HG02623 (cell line): Measurements from ENCODE around the gene KMT2D.
A peak's percentile ranks its signal among the peaks of the same experiment; 100 is the strongest.
"Not testable (repeated sequence)": the region's sequence is repeated elsewhere in the genome, so short reads cannot be mapped to it uniquely, and the experiment has no call there.

Experiments used
- ATAC-seq: cut with Tn5 transposase; IDR thresholded peaks from one replicate; pipeline ENCODE4 v1.9.1; 2021; ENCODE audit warnings: moderate library complexity; ENCODE audit not compliant: unreplicated experiment

KMT2D gene

DNA sequence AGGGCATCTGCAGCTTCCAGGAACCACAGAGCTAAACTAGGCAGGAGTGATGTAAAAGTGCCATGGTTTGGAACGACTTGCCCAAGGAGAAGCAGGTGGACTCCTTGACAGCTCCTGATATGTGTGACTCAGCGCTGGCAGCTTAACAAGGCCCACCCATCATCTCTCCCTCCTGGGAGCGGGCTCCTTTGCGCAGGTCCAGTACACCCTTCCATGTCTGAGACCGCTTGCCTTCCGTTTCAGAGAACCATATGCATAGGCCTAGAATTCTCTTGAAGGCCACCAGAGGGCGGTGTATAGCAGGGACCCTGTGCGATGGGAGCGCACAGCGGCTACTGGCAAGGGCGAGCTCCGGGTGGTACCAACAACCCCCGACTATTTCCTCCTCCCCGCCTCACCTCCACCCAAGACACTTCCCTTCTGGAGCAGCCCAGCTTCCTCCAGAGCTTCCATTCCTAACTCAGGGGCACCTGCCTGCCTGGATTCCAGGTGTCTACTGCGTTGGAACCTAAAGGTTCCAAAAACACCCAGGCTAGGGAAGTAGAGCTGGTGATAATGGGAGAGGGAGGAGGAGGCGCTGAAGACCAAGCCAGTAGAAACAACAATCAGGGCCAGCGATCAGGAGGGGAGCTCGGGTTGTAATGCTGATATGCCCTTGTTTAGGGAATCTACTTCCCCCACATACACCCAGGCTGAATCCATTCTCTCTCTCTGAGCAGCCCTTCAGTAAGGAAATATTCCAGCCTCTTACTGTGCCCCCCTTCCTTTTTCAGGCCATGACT, 27.7 kb upstream of the KMT2D start:
- ATAC-seq, result peak; percentile 77

DNA sequence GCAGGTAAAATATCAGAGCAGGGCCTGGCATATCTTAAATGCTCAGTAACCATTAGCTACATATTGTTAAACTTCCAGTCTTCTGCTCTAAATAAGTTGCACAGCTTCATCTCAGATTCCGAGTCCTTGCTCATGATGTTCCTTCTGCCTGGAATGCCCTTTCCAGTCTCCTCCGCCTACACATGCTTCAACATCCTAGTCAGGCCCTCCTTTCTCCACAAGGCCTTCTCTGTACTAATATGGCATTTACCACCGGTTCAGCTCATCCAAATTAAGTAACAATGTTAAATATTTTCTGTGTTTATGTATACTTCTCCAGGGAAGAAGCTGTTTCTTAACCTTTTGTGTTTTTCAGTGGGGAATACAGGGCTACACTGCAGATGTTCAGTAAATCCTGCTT, 25.5 kb upstream of the KMT2D start:
- no peak for ATAC-seq

DNA sequence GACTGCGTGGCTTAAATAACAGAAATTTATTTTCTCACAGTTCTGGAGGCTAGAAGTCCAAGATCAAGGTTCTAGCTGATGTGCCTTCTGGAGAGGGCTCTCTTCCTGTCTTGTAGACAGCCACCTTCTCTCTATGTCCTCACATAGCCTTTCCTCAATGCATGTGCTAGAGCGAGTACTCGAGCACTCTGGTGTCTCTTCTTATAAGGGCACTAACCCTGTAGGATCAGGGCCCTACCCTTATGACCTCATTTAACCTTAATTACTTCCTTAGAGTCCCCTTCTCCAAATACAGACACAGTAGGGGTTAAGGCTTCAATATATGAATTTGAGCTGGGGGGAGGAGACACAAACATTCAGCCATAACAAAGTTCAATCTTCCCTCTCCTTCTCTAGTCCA, 23.8 kb upstream of the KMT2D start:
- no peak for ATAC-seq

DNA sequence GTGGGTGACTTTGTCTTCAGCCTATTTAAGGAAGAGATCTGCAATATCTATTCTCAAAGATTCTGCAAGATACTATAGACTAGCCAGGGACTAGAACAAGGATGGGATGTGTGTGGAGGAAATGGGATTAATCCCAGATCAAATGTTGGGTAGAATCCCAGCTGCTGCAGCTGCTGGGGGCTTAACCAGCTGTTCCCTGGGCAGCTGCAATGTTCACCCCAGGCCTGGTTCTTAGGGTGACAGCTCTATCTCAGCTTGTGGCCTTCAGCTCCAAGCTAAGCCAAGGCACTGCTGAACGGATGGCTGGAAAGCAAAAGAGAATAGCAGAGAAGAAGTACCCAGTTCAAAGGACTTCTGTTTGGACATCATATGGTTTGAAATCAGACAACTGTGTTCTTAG, 19.2 kb upstream of the KMT2D start:
- no peak for ATAC-seq

DNA sequence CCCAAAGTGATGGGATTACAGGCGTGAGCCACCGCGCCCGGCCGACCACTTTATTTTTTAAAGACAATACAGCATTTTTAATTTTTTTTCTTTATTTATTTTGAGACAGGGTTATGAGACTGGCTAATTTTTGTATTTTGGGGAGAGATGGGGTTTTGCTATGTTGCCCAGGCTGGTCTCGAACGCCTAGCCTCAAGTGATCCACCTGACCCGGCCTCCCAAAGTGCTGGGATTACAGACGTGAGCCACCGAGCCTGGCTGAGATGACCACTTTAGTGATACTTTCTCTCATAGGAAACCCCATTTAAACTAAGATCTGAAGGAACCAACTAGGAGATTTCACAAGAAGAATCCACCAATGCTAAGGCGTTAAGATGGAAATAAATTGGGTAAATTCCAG, 10.4 kb upstream of the KMT2D start:
- ATAC-seq, result no peak

DNA sequence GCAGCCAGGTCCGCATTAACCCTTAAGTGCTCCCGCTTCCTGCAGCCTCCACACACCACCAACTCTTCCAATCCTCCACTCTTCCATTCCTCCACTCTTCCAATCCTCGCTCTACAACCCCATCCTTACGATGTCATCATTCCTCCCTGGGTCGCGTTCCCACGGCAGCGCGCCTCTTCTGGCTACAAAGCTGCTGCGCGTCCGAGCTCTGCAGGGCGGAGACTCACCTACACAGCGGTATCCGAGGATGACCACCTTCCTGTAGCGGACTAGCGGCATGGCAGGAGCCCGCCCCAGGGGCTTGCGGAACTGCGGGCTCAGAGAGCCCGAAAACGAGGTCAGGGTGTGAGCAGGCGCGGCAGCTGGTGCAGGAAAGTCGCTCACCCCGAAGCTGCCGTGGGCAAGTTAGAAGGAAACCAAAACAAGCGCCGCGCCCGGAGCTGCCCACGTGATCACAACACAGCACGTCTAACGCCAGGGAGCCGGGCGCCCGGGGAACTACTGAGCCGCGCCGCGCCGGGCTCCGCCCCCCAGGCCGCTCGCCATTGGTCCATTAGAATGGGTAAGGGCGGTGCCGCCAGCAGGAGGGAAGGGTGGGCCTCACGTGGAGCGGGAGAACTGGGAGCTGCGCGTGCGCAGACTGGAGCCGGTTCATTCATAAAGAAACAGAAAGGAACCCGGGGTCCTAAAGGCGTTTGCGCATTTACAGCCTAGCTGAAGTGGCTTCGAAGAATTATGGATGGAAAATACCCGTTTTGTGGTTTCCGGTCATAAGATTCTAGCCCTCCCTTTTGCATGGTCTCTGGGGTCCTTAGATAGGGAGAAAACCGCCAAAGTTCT, 9.1 kb upstream of the KMT2D start, which contains the start of gene RHEBL1:
Gene RHEBL1, minus strand, starts transcription at position 473 of the 840 bp plus-strand sequence. Its CDS starts 194 bp downstream, at position 279.
- peak; percentile 99 for ATAC-seq

DNA sequence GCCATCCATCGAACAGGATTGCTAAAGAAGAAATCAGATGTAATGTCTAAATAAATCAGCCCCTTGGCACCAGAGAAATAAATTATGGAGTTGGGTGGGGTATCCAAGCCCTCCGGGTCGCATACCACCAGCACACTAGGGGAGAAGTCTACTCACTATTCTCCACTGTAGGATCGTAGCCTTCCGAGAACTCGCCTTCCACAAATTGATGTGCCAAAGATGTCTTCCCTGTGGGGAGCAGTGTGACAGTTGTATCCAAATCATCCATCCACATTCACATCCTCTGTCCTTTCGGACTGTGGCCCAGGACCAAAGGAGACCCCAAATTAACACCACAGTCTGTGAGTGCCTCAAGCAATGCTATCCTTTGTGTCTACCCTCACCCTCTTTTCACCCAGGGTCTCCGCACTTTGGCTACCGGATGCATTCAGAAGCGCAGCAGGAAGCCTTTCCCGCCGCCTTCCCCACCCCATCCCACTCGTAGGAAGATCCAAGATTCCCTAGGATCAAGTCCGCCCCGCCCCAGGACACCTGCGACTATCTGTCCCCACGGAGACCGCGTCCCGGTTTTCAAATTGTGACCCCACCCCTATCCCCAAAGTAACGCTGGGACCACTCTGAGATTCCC, 8.4 kb upstream of the KMT2D start:
- no peak for ATAC-seq

DNA sequence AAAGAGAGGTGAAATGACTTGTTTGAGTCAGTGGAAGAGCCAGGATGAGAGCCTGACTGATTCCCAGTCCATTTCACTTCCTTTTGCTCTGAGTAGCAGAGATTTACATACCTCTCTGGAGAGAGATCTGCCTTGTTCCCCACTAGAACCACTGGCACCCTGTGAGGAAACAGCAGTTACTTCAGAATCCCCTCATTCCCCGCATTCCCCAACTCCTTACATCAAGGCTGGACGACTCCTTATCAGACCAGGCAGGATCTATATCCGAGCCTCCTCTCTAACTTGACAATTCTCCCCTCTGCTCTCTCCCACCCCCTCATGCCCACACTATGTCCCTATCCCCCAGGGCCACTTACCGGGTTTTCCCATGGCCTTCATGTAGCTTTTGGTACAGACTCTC, 5.5 kb upstream of the KMT2D start:
- no peak for ATAC-seq

DNA sequence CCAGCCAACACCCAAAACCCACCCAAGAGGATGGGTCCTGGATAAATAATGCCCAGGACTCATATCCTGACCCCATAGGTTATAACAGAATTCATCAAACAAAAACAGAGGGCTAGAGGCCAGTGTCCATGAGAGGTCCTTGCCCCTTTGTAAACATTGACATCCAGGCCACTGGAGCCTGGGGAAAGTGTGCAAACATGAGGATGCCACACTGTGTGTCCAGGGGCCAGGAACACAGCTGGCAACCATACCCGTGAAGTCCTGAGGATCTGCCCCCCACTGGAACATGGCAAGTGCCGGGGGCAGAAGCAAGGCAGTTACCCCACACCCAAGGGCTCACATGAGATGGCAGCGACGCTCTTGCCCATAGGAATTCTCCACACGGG, 4.2 kb upstream of the KMT2D start:
- no peak for ATAC-seq

DNA sequence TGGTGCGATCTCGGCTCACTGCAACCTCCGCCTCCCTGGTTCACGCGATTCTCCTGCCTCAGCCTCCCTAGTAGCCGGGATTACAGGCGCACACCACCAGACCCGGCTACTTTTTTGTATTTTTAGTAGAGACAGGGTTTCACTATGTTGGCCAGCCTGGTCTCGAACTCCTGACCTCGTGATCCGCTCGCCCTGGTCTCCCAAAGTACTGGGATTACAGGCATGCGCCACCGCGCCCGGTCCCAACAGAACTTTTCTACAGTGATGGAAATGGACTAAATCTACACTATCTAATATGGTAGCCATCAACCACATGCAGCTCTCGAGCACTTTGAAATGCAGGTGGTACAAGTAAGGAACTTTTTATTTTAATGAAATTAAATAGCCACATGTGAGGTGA, 1.3 kb upstream of the KMT2D start:
- ATAC-seq, result not testable (repeated sequence)

DNA sequence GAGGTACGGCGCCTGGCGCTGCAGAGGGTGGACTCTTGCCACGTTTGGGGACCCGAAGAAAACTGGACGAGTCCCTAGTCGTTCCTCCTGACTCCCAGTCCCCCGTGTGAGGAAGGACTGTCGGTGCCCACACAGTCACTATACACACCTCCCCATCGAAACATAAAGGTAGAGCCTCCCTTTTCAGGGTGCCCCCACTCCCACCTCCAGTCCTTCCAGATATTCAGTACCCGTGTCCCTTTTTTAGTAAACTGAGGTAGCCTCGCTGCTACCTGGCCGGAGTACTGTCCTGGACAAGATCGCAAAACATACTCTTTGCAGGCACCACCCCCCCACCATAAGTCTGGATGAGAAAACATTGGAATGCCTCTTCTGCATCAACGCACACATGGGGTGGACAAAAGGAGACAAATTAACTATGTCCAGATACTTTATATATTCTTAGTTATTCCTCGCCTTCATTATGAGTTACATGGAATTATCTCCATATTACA, 610 bp upstream of the KMT2D start:
- peak; percentile 6 for ATAC-seq

DNA sequence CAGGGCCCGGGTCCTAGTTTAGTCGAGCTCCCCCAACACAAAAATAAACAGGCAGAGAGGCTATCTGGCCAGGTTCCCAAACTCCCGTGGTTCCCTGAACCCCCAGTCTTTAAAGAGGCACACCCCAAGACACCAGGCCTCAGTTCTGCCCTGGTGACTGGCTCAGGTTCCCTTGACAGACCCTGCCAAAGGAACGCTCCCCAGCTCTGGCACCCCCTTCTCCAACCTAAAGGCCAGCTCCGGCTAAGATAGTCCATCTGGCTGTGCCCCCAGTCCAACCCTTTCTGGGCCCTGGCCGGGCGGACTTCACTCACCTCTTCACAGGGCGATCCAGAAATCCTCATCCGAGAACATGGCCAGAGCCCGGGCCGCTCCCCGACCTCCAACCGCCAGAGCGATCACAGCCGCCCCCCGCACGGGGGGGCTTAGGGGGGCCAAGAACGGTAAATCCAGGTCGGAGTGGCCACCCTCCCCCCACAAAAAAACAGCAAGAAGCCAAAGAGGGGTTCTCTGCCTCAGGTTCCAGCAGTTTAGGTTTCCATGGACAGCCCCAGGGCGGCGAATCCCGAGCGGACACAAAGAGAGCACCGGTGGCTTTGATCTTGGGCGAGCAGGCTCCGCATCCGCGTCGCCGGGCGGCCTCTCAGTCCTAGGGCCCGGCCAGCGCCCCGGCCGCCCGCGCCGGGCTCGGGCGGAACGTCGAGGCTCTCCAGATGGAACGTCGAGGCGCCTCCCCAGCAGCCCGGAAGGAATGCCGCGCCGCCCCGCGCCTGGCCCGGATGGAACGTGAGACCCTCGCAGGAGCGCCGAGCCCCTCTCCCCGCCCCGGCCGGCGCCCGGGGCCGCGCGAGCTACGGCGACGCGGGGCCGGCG, 1.1 kb downstream of the KMT2D start:
- ATAC-seq, result peak; percentile 5

DNA sequence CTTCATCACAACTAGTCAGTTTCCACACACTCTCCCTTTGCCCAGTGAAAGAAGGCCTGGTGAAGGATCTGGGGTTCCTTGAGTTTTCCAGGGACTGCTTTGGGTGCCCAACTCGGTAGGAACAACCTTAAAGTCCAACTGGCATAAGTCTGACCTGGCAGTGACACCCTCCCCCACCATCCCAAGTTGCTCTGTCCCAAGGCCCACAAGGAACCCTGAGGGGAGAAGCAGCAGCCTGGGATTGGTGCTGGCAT, 1.6 kb downstream of the KMT2D start:
- ATAC-seq, result no peak

DNA sequence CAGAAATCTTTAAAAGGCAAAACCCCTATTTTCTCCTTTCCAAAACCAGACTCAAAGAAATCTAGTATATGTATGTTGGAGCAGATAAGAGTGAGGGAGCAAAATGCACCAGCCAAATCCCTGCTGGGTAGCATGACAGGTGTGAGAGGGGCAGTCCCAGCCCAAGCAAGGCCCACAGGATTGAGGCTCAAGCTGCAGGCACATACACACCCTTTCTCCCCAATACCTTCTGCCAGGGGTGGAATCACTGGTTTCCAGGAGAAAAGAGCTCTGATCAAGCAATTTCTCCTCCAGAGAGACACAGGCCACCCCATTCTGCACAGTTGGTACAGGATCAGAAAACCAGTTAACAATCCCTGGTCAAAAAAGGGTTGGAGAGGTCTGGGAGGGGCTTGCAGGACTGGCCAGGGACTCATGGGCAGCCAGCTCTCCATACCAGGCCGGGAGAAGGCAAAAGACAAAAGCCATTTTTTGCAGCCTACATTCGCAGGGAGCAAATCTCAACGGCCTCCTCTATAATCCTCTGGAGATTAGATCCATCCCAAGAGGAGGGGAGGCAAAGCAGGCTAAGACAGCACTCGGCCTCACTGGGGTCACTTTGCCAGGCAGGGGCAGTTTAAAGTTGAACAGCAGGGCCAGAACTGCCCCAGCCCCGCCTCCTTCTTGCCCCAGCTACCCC, 2.1 kb downstream of the KMT2D start:
- ATAC-seq, result no peak

DNA sequence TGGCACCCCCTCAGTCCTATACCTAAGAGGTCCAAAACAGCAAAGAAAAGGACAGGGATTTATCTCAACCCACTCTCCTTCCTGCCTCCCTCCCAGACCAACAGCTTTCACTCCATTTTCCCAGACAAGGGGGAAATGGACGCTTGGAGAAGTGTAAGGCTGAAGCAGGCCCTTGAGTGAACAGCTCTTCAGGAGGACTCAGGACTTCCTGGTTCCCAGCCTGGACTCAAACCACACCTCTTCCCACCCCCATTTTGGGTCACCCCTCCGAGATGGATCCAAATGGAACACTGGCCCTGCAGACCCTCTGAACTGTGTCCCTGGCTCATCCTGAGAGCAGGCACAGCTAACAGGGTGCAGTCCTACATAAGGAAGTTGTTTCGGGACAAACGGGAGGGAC, 2.7 kb downstream of the KMT2D start:
- no peak for ATAC-seq

DNA sequence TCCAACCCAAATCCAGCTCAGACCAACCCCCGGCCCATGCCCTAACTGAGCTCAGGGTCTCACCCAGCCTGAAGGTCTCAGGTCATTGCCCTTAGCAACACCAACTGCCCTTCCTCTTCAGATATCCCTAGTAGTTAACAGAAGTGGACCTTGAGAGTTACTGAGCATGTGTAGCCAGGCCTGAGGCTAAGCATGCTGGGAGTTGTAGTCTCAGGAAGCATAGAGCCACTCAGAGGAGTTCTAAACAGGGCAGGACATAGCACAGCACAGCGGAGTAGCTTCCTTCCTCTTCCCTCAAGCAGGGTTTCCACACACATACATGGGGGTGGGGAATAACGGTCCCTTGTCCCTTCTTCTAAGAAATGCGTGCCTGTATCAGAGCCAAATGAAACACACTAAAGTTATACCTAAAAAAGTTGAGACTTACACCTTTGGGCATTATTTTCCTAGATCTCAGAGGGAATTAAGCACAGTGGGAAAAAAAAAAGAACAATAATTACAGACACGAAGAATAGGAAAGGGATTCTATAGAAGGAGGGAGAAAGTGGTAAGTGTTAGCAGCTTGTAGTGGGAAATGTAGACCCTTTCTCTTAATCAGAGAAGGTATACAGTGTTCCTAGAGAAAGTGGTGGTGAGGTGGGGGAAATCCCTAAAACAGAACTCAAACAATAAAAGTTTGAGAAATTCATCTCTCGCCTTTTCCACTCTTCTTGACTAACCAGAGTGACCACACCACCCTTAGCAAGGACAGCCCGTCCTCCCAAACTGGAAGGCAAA, 4.4 kb downstream of the KMT2D start:
- peak; percentile 62 for ATAC-seq

DNA sequence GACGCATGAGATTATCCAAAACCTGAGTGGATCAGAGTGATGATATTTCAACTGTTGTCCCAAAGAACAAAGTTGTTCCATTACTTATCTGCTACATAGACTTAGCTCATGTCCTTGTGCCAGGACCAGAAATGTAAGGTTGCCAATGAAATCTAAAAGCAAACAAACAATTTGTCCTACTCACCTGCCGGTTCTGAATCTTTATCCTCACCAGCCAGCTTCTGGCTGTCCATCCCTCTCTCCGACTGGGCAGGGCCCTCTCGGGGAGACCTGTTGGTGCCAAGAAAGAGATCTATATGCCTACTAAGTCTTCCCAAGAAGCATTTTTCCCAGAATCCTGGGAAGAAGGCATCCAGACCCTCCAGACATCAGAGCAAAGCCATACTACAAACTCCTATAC, 5.5 kb downstream of the KMT2D start:
- no peak for ATAC-seq

DNA sequence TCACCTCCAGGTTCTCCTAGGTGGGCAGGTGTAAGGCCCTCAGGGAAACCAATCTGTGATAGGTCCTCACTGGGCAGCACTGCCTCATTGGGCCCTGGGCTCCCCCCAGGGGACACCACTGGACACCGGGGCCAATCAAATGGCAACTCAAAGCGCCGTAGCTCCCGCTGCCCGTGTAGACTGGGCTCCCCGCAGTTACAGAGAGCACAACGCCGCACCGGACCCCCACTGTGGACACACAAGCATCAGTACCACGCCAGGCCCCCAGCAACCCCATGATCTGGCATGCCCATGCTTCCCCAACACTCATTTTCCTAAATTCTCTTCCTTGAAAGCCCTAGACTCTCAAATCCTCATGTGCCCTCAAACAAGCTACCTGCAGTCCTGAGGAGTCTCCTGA, 6.1 kb downstream of the KMT2D start:
- no peak for ATAC-seq

DNA sequence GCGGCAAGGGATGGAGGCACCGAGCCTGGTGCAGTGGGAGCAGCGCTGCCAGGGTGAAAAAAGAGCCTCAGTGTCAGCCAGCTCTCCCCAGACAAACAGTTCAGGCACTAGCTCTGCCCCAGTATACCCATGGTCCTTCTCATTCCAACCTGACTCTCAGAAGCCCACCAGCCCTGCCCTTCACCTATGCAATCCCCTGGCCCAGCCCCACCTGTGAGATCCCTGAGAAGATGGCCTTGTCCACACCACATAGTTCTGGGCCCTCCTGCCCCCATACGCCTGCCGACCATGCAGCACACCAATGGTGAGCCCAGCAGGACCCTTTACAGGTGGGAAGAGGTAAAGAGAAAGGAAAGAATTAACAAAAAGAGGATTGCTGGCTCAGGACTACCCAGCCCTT, 6.5 kb downstream of the KMT2D start:
- no peak for ATAC-seq
